ENCODE measurements around the gene GOLGA1.
A peak's percentile ranks its signal among the peaks of the same experiment; 100 is the strongest.

Gene GOLGA1

DNA sequence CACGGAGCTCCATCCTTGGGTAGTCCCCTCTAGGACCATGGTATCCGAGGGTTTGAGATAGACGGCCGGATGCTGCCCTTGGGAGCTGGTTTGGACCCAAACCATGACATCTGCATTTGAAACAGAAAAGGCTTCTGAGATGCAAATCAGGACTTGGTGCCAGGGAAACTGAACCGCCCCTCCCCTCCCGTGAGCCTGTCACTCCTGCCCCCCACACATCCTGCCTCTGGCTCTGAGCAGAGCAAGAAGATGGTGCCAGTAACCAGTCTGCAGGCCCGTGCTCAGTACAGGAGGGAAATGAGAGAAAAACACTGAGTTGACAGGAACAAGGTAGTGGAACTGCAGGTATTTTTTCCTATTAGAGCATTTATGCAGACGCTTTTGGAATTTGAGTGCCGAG is 60.4 kb downstream of the GOLGA1 start:
- no peak for DNase-seq

DNA sequence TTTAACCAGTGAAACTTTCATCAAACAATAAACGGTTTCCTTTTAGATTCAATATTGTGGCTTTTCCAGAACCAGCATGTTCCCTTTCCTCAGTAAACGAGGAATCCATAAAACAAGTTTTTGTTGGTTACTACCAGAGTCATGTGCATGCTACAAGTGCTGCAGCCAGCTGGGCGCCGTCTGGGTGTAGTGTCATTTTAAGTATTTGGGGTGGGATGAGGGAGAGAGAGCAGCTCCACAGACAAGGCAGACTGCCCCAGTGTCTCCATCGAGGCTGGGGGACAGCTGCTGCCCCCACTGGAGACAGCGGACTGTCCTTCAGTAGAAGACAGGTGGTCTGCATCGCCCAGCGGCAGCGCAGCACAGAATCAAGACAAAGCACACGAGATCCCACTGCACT is 61.7 kb downstream of the GOLGA1 start:
- no peak for DNase-seq

DNA sequence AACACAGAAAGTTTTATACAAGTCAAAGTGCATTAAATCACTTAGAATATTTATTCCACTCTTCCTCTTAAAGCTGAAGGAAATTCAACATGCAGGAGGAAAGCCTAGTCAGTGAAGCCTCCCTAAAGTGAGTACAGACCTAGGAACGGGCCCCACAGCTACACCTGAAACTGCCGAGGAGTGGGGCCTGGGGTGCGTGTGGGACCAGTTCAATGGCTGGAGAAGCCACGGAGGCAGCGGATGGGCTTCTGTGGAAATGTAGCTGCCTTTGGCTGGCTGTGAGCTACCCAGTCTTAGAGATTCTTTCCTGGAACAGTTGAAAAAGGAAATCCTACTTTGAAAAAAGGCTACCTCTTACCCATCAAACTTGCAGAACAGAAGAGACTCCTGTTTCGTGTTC is 62.4 kb downstream of the GOLGA1 start:
- no peak for DNase-seq

DNA sequence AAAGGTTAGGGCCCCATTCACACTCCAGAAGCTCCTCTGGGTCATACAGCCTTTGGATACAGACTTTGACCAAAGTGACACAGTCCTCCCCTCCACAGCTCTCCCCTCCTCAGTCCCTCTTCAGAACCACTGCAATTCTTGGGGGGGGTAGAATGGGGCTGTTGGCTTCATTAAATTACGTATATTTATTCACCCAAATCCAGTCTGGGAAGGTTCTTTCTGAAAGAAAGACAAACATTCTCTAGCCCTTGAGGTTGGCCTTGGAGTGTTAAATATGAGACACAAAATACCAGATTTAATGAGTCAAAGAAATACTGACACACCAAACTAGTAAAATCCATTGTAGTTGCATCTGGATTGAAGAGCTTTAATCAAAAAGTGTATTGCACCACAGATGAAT is 62.9 kb downstream of the GOLGA1 start:
- no peak for DNase-seq

DNA sequence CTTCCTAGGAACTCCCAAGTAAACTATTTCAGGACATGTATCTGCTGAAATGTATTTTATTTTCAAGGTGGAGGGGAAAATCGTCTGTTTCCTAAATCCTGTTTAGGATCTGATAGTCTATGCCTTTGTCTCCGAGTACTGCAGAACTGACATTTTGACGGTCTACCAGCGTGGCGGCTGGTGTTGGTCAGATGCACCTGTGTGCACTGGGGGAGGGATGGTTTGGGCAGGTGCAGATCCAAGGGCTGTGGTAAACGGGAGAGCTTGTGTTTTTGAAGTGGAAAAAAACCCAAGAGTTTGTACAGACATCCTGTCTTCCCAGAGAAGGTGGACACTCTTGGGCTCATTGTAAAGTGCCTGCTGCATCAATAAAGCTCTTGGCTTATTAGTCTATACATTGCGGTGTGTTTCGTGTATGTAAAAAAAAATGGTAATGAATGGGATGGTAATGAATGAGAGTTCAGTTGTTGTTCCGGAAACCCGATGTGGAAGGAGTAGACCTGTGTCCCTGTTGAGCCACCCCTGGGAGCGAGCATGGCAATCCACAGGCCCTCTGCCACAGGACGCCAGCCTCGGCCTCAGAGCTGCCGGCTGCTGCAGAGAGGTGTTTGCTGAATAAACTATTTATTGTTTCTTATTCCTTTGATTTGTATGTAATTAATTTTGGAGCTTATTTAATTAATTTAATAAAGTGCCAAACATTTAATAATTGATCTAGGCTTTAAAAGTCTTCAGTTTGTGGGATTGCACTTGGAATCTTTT is 63.7 kb downstream of the GOLGA1 start:
- DNase-seq = no peak

DNA sequence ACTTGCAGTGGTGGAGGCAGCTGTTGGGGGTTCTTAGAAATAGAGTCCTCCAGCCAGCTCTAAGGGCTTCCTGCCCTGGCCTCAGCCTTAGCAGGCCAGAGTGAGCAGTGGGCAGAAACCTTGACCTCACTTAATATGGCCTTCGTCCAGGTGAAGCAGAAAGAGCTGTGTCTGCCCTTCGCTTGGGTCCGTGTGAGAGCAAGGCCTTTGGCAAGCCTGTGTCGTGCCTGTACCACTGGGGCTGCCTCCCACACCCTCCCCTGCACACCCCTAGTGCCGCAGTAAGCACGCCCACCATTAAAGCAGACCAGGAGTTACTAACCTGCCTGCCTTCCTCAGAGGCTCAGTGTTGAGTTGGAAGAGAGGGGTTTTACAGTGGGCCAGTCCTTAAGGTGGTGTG is 65.4 kb downstream of the GOLGA1 start:
- no peak for DNase-seq

DNA sequence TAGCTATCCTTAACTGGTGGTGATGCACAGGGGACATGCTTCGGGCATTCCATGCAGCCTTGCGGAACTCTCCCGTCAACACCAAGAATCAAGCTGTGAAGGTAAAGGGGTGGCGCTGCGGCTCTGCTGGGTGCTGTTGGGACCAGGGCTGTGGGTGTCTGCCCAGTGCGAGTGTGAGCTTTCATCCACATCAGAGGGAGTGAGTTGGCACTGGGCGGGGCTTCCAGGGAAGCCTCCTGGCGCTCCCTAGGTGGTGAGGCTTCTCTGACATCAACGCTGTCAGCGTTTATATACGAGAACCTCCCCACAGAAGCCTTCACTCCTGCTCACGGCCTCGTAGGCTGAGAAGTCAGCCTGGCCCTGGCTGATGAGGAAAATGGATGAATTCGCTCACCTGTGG is 67.2 kb downstream of the GOLGA1 start:
- DNase-seq = no peak

DNA sequence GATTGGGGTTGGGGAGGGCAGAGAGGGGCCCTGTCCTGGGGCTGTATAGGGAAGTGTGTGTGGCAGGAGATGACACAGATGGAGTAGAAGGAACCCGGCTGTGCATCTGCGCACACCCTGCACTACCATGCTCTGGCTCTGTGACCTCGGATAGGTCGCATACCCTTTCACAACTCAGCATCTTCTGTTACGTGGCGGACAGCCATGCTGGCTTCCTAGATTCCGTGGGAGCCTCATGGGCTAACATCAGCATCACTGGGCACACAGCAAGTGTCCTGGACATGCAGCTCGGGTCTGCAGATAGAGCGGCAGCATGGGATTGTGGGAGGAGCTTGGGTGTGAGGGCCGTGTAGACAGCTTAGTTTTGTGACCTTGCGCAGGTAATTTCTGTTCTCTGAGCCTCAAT is 69.7 kb downstream of the GOLGA1 start:
- no peak for DNase-seq

DNA sequence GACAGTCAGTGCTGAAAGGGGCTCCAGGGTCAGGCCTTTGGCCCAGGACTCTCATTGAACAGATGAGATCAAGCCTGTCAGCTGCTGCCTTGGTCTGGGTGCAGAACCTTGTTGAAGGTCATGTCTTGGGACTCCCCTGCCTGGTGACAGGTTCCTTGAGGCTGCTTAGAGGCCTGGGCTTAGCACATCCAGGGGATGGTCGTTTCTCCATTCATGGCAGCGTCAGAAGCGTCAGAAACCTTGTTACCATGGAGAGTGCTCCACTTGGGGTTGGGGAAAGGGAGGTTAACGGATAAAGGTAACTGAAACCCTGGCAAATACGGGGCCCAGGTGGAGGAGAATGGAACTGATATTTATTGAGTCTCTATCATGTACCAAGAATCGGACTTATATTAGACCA is 70.2 kb downstream of the GOLGA1 start:
- DNase-seq = no peak

DNA sequence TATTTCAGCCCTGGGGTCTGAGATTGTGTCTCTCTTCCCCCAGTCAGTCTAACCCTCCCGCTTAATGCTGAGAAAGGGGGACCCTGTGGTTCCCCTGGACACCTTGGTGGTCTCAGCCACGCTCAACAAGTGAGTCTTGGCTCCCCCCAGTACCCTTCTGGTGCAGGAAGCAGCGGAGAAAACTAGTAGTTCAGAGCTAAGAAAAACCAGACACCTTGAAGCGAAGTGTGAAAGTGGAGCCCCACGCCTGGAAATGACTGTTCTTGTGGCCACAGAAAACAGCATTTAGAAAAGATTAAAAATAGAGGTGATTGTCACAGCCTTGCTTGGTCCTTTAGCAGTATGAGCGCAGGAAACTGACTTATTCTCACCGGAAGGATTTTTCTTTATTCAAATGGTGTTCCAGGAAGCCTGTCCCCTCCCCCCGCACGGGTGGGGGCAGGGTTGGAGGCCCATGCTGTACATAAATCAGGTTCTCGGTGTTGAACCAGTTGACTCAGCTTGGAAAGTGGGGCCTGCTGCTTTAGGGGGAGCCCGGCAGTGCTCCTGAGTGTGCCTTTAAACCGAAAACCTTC is 70.8 kb downstream of the GOLGA1 start:
- DNase-seq = peak; percentile 85 to 88

DNA sequence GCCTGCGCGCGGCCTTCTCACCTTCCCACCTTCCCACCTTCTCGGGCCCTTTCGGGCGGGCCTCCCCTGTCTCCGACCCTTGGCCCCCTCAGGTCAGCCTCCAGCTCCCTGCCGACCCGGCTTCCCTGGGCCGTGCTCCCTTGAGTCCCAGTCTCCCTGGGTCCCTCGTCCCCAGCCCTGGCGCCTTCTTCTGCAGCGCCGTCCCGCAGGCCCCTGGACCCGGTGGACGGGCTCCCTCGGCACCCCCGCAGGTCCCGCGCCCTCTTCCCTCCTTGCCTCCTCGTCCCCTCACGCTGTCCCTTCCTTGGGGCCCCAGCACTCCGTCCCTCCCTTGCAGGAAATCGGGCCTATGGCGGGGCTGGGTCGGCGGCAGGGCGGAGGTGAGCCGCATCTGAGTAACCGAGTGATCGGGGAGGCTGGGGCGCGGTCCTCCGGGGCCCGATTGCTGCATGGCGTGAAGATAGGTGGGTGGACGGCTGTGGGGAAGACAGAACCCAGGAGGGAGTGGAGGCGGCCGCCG is 71.4 kb downstream of the GOLGA1 start:
- DNase-seq = peak in 1 of 2 experiments; percentile 29

DNA sequence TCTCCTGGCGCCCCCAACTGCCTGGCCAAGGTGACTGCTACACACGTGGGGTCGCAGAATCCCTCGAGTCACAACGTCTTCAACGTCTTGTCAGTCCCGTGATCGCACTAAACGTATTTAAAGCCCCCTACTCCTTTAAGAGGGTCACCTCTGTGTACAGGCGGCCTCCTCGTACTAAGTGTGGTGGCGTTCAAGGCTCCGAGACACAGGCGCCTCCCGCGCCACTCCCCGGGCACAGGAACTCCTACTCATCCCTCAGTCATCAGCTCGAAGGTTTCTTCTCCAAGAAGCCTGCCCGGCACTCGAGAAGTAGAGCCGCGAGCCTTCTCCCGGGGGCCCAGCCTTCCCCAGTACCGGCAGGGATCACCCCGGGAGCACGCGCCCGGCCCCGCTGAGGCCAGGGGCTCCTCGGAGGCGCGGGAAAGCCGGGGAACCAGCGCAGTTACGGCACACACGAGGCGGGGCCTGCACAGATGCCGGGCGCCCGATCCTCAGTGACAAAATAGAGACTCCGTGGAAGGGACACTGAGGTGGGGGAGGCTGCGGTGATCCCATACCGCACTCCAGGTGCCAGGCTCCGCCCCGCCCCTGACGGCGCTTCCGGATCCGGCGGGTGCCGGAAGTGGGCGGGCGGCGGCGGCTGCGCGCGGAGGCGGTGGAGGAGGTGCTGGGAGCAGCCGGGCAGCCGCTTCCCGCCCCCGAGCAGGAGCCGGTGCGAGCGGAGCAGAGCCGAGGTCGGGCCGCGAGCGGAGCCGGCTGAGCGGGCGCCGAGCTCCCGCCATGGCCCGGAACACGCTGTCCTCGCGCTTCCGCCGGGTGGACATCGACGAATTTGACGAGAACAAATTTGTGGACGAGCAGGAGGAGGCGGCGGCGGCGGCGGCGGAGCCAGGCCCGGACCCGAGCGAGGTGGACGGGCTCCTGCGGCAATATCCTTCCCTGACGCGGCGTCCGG is 72.1 kb downstream of the GOLGA1 start:
- peak; percentile 87 to 91 for DNase-seq

DNA sequence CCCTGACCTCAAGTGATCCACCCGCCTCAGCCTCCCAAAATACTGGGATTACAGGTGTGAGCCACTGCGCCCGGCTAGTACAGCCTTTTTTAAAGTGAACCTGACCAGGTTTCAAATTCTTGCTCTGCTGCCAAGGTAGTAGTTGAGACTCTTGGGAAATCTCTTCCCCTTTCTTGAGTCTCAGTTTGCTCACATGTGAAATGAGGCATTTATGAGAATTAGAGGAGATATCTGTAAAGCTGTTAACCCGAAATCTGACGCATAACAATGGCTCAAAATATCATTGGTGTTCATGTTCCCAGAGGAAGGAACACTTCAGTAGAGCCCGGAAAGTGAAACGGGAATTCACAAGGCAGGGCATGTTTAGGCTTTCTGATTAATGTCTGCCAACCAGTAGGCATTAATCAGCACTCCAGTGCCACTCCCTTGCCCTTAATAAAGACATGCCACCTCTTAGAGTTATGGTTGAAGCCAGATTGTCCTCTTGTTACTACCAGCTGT is 77.5 kb downstream of the GOLGA1 start:
- DNase-seq = no peak

DNA sequence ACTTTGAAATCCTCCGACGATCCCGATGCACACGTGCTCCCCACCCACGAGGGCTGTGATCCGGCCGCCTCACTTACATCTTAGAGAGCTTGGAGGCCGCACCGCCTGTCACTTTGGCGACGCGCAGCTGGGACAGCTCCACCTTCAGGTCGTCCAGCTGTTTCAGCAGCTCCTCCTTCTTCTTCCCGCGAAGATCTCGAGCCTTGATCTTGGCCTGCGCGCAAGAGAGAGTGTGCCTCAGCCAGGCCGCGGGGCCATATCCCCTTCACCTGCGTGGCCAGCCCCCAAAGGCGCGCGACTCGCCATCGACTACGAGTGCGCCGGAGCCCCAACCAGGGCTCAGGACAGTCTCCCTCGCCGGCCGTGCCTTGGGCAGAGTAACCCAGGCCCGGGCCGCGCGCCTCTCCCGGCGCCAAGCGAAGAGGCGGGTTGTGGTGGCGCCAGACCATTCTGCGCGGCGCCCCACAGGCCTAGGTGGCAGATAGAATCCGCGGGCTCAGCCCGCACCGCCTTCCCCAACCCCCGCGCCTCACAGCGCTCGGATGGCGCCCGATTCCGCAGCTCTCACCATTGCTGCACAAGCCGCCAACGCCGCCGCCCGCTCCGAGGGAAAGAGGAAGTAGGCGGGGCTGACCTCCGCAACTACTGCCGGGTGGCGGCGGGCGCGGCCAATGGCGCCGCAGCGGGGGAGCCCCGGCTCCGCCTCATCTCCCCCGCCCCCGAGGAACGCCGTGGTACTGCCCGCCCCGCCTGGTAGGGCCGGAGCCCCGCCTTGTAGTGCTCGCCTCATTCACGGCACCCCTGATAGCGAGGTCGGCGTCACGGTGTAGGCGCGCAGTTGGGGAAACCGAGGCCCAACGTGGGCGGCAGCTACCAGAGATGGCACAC is 79.3 kb downstream of the GOLGA1 start, which contains the start of the genes ARPC5L and RPL35:
Gene ARPC5L (plus strand): TSS at position 789 of the 888 bp plus-strand sequence. CDS start 7,161 bp downstream, outside the sequence.
Gene RPL35 (minus strand): TSS at position 616 of the 888 bp plus-strand sequence. CDS start 45 bp downstream, at position 571.
- DNase-seq = peak; percentile 94 to 95

DNA sequence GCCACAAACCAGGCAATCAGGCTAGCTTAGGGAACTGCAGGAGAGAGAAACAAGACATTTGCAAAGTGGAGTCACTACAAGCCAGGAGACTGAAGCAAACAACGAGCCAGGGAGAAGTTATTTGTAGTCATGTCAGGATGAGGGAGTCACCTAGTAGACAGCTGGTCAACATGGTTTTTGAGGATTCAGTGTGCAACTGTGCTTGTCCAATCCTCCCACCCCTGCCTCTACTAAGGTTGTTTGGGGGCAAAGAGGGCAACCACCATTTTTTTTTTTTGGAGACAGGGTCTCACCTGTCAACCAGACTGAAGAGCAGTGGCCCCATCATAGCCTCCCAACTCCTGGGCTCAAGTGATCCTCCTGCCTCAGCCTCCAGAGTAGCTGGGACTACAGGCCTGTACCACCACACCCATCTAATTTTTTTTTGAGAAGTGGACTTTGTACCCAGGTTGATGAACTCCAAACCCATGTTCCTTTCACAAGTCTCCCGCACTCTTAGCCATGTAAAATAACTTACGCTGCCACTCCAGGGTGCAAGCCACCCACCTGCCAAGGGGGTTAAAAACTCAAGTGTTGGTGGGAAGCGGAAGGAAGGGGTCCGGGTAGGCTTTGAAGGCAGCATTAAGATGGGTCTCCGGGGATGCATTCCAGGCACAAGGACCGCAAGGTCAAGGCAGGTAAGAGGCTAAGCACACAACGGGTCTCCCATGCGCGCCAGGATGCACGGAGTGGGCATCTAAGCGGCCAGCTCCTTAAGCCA is 80.1 kb downstream of the GOLGA1 start:
- no peak for DNase-seq

DNA sequence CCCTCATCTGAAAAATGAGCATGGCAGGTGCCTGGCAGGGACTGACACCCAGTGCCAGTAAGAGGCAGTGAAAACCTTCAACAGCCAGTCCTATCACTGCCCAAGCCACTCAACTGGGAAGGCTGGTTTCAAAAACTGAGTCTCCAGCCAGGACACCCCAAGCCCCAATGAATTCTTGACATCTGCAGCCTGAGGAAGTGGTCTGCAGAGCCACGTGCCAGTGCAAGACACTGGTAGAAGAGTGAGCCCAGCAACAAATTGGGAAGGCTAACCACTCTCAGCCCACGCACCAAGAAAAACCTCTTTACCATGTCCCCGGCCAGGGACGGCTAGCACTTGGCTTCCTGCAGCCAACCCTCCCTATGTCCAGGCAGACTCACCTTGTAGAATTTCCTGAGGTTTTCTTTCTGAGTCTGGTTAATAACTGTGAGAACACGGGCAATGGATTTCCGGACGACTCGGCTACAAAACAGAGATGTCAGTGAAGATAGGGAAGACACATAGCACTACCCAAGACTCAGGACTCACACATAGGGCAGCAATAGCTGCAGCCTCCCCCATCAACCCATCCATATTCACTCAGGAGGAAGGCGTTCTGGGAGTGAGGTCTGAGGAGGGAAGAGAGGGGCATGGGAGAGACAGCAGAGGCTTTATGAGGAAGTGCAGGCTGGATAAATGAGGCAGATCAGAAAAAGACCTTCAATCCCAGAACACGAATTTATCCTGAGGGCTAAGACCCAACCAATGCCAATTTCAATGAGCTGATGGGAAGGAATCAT is 80.9 kb downstream of the GOLGA1 start:
- DNase-seq = no peak

DNA sequence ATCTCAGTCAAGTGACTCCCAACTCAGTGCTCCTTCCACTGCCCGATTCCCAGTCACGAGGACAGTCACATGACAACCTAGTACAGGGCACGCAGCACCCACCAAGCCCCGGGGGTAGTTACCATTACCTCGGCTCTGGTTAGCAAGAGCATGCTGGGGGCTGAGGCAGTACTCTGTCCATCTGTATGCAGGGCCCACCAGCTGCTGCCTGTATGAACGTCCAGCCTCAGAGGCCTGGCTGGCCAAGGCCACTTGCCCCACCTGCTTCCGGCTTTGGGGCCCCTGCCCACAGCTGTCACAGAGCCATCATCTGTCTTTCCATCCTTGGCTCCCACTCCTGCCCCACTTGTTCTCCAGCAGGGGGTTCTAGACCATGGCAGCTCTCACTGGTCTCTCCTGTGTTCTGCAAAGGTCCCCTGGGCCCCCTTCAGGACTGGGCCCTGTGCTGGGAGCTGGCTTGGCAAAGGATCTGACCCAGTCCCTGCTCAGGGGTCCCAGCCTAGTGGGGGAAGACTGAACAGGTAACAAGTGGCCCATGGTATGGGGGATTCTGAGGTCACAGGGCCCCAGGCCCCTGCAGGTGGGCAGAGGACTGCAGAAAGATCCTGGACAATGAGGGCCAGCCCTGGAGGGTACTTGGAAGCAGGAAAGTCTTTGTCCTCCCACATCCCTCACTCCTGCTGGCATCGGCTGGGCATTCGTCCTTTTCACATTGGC is 82.4 kb downstream of the GOLGA1 start:
- no peak for DNase-seq

DNA sequence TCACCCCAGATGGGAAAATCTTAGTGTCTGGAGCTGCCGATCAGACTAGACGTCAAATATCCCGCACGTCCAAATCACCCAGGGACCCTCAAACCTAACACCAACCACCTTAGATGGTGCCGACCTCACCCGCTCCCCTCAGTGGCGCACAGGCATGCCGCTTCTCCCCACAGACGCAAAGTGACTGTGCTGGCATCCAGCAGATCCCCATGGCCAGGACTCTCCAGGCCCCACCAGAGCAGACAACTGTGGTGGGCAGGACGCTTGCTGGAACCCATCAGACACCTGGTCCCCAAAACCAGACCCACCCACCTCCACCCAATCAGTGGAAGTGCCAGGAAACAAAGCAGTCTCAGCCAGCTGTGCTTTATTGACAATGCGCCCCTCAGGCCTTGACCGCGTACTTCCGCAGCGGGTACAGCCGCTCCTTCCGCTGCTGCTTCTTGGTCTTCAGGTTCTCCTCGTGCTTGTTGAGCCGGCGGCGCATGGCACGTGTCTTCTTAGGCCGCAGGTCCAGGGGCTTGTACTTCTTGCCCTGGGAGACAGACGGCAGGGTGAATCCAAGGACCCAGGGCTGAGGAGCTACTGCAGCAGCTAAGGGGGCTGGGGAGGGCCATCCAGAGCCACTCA is 83.2 kb downstream of the GOLGA1 start:
- no peak for DNase-seq
